Endothelial cell of umbilical vein (primary cell): ENCODE measurements around the gene EED. TPM values are rescaled to one million over a fixed set of nuclear protein-coding genes. Genes with fewer than 3 reads are reported as not detected.

Experiments
- BruUV-seq: library from RNA; stranded (reverse); fragments of 400-500 nt; replicated peaks from 2 replicates; lab custom pipeline; 2021; lab: Mats Ljungman, UMichigan
- CTCF ChIA-PET: fragments of 300-600, 350-600 bp; sonication (Branson Sonifier 250); formaldehyde crosslinking; loops from one replicate; lab custom pipeline; 2021; ENCODE audit warnings: antibody characterized with exemption, inconsistent platforms; lab: Charles Lee
- POLR2A ChIA-PET: fragments of 300-600, 350-600 bp; sonication (Branson Sonifier 250); formaldehyde crosslinking; loops from one replicate; lab custom pipeline; 2021; ENCODE audit warnings: antibody characterized with exemption, inconsistent platforms; lab: Charles Lee
- DNase-seq: peaks from one replicate; pipeline ENCODE4 v3.0.0-alpha.2; 2011; ENCODE audit warnings: low read depth, low spot score
- FAIRE-seq: peaks from 2 replicates; lab custom pipeline; 2011; peaks lifted over from hg19 to GRCh38; lab: Jason Lieb, UNC
- H2AFZ ChIP-seq: 2 replicates; pipeline ENCODE4 v1.6.0; 2012; ENCODE audit warnings: low read depth, low read length, control low read depth, inconsistent platforms
- H3K27ac ChIP-seq: 2 replicates; pipeline ENCODE4 v1.5.1; 2011; ENCODE audit warnings: low read depth, mild to moderate bottlenecking, control low read depth, low read length, moderate library complexity; ENCODE audit not compliant: insufficient read depth
- H3K27me3 ChIP-seq, 2 experiments: 2 replicates each; pipeline versions ENCODE4 v1.6.0 to v1.6.1; 2011; ENCODE audit warnings: low read length in 2 of 2, mixed read lengths in 1 of 2; ENCODE audit not compliant: control insufficient read depth in 2 of 2, insufficient read depth in 2 of 2
- H3K36me3 ChIP-seq, 2 experiments: 2 replicates in 1 of 2; 3 replicates in 1 of 2; pipeline ENCODE4 v1.5.1; 2011; ENCODE audit warnings: low read length in 2 of 2, mild to moderate bottlenecking in 1 of 2, moderate library complexity in 1 of 2; ENCODE audit not compliant: control insufficient read depth in 2 of 2, insufficient read depth in 2 of 2; ENCODE audit errors: extremely low read depth in 1 of 2
- H3K4me1 ChIP-seq: 3 replicates; pipeline ENCODE4 v1.5.1; 2011; ENCODE audit warnings: mild to moderate bottlenecking, low read length; ENCODE audit not compliant: control insufficient read depth, insufficient read depth; ENCODE audit errors: extremely low read depth
- H3K4me2 ChIP-seq: 2 replicates; pipeline ENCODE4 v1.6.1; 2011; ENCODE audit warnings: low read length, control low read depth, mixed read lengths; ENCODE audit not compliant: insufficient read depth
- H3K4me3 ChIP-seq, 3 experiments: fragments of 200-600 bp in 1 of 3; sonication (generic), shearing (Covaris generic) in 1 of 3; replicated peaks in 1 of 3; 2 replicates each; pipeline ENCODE4 v1.5.1; 2011 to 2016; ENCODE audit warnings: control low read depth in 3 of 3, low read length in 3 of 3, mild to moderate bottlenecking in 2 of 3, inconsistent platforms in 1 of 3, low read depth in 1 of 3, moderate library complexity in 1 of 3; ENCODE audit not compliant: insufficient read depth in 1 of 3
- H3K79me2 ChIP-seq: 2 replicates; pipeline ENCODE4 v1.6.0; 2012; ENCODE audit warnings: low read length, inconsistent platforms; ENCODE audit not compliant: control insufficient read depth, insufficient read depth
- H3K9ac ChIP-seq: replicated peaks from 2 replicates; pipeline ENCODE3; 2011; ENCODE audit warnings: low read length, control low read depth; ENCODE audit not compliant: insufficient read depth; ENCODE audit errors: extremely low read depth
- H3K9me1 ChIP-seq: replicated peaks from 3 replicates; pipeline ENCODE4 v1.6.0; 2011; ENCODE audit warnings: mild to moderate bottlenecking, low read length; ENCODE audit not compliant: control insufficient read depth, insufficient read depth; ENCODE audit errors: extremely low read depth
- H3K9me3 ChIP-seq: replicated peaks from 2 replicates; pipeline ENCODE4 v1.5.1; 2012; ENCODE audit warnings: low read length, inconsistent platforms; ENCODE audit not compliant: control insufficient read depth, insufficient read depth
- H4K20me1 ChIP-seq: replicated peaks from 2 replicates; pipeline ENCODE3; 2011; ENCODE audit warnings: mild to moderate bottlenecking, low read length; ENCODE audit not compliant: control insufficient read depth, insufficient read depth; ENCODE audit errors: extremely low read depth
- CTCF ChIP-seq, 2 donors: IDR thresholded peaks; 1 replicate in 1 of 2; 2 replicates in 1 of 2; pipeline ENCODE4 v1.5.1; 2011; ENCODE audit warnings: low read length in 2 of 2, mild to moderate bottlenecking in 2 of 2, moderate library complexity in 2 of 2, control low read depth in 1 of 2, inconsistent platforms in 1 of 2, low read depth in 1 of 2; ENCODE audit not compliant: insufficient read depth in 1 of 2; ENCODE audit errors: extremely low read depth in 1 of 2
- EZH2 ChIP-seq: IDR thresholded peaks from 2 replicates; pipeline ENCODE4 v1.6.1; 2012; ENCODE audit warnings: borderline replicate concordance, low read depth, mild to moderate bottlenecking, moderate library complexity, low read length, inconsistent platforms; ENCODE audit not compliant: severe bottlenecking
- FOS ChIP-seq: IDR thresholded peaks from 2 replicates; pipeline ENCODE4 v1.6.1; 2011; ENCODE audit warnings: mild to moderate bottlenecking, low read length, moderate library complexity, borderline replicate concordance; ENCODE audit not compliant: insufficient read depth
- GATA2 ChIP-seq: IDR thresholded peaks from 2 replicates; pipeline ENCODE4 v1.7.0; 2011; ENCODE audit warnings: low read depth, mild to moderate bottlenecking, moderate library complexity, mixed read lengths, low read length; ENCODE audit not compliant: insufficient read length, insufficient read depth
- JUN ChIP-seq: IDR thresholded peaks from 2 replicates; pipeline ENCODE4 v1.6.1; 2011; ENCODE audit warnings: borderline replicate concordance, low read depth; ENCODE audit not compliant: insufficient read length, insufficient read depth
- MAX ChIP-seq: IDR thresholded peaks from 2 replicates; pipeline ENCODE4 v1.6.1; 2011; ENCODE audit not compliant: insufficient read depth, insufficient read length
- MYC ChIP-seq: IDR thresholded peaks from one replicate; pipeline ENCODE4 v1.6.1; 2011; ENCODE audit warnings: mild to moderate bottlenecking, low read depth, low read length
- POLR2A ChIP-seq: IDR thresholded peaks from 2 replicates; pipeline ENCODE4 v1.6.1; 2012; ENCODE audit warnings: low read depth, mild to moderate bottlenecking, control low read depth, low read length
- POLR2AphosphoS5 ChIP-seq: IDR thresholded peaks from 2 replicates; pipeline ENCODE4 v1.6.1; 2012; ENCODE audit warnings: low read depth, mild to moderate bottlenecking, control low read depth, low read length, moderate library complexity; ENCODE audit not compliant: insufficient read depth
- dilution Hi-C: fragments of 300-500 bp; cut with MboI; formaldehyde crosslinking; loops from one replicate; pipeline ENCODE4 v1.15.0; 2019; ENCODE audit warnings: low sequenced_read_pairs; ENCODE audit not compliant: extremely low pct_ligation_motif_present
- intact Hi-C: fragments of 100-400 bp; cut with micrococcal nuclease; formaldehyde crosslinking; loops from one replicate; pipeline ENCODE4 v1.10.0; 2022
- polyA plus RNA-seq, 4 experiments: library from polyadenylated mRNA; depleted of rRNA in 3 of 4; stranded (reverse) in 3 of 4; unstranded in 1 of 4; fragments of >200 nt; gene quantifications; 2 replicates each; pipeline versions ENCODE4 v1.2.1 to v1.2.3, GENCODE V29; 2011 to 2012; ENCODE audit warnings: missing spikeins in 1 of 4
- total RNA-seq: library from RNA; stranded (reverse); gene quantifications from 2 replicates; pipeline ENCODE4 v1.2.3, GENCODE V29; 2021

EED gene
- total and polyA plus RNA-seq, 2 donors (not counting 3 experiments of a cell fraction or from before 2014, with no cell fraction given), result 9.4 to 21.8 TPM

DNA sequence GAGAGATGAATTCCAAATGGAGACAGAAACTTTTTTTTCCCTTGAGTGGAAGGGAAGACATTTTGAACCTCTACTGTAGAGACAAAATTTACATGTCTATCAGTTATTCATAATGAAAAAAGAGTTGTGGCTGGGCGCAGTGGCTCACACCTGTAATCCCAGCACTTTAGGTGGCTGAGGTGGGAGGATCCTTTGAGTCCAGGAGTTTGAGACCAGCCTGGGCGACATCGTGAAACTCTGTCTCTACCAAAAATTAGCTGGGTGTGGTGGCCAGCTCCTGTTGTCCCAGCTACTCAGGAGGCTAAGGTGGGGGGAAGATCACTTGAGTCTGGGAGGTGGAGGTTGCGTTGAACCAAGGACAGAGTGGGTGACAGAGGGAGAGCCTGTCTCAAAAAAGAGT lies 4.1 kb downstream of the EED start:
- POLR2A ChIA-PET, result no interaction called here

More for the DNA sequence above, 4.1 kb downstream of the EED start:
- Histone ChIP-seq H2AFZ (no peak overlapping the region), H3K27me3 (no peaks in the 10 kb centered on the region), H3K4me3 (no peak overlapping the region), H4K20me1 (peaks cover 5% of the 10 kb centered on the region), H3K9me3 (no peaks in the 10 kb centered on the region), H3K4me1 (peaks cover 16% of the 10 kb centered on the region), H3K9me1 (no peaks in the 10 kb centered on the region), H3K36me3 (no peaks in the 10 kb centered on the region), H3K4me2 (no peak overlapping the region), H3K9ac (no peak overlapping the region), H3K79me2 (peaks cover 73% of the 10 kb centered on the region), H3K27ac (no peak overlapping the region)
- no peak for TF ChIP-seq JUN
- TF ChIP-seq CTCF (IDR thresholded peaks at IDR 0.05; ENCODE audit: extremely low read depth in 1 of 2, insufficient read depth in 1 of 2, low read depth in 1 of 2, low read length in 2 of 2), result no peak
- no peak for TF ChIP-seq FOS
- no peak for TF ChIP-seq MYC
- TF ChIP-seq POLR2A, result no peak
- no peak for TF ChIP-seq MAX
- TF ChIP-seq EZH2, result no peak
- no peak for TF ChIP-seq GATA2
- no peak for TF ChIP-seq POLR2AphosphoS5
- intact Hi-C loops, result no loop called here
- no TSS peak for BruUV-seq
- CTCF ChIA-PET, result interaction anchor here (1.0 kb wide), 1 partner anchor 234 kb away, joined by 3 read pairs; no protein-coding TSS in a partner anchor
- DNase-seq (no peak), FAIRE-seq (no peak)
- dilution Hi-C loops, result no loop called here
